Gastroesophageal sphincter (tissue), 3 donors: Measurements from ENCODE around the gene LAS1L.

Experiments used
- POLR2A ChIP-seq, 2 donors: fragments of 450-650 bp; IDR thresholded peaks; one replicate each; pipeline ENCODE4 v1.6.1; 2017; ENCODE audit warnings: antibody characterized with exemption in 2 of 2, mild to moderate bottlenecking in 2 of 2, moderate library complexity in 1 of 2
- TF ChIP-seq, protein P1 (sequence below), 4 experiments: fragments of 200-600 bp in 2 of 4; fragments of 450-650 bp in 2 of 4; sonication (generic) in 1 of 4; IDR thresholded peaks; one replicate each; pipeline ENCODE4 v1.5.1; 2017 to 2019; ENCODE audit warnings: antibody characterized with exemption in 4 of 4, mild to moderate bottlenecking in 2 of 4, moderate library complexity in 2 of 4

DNA sequence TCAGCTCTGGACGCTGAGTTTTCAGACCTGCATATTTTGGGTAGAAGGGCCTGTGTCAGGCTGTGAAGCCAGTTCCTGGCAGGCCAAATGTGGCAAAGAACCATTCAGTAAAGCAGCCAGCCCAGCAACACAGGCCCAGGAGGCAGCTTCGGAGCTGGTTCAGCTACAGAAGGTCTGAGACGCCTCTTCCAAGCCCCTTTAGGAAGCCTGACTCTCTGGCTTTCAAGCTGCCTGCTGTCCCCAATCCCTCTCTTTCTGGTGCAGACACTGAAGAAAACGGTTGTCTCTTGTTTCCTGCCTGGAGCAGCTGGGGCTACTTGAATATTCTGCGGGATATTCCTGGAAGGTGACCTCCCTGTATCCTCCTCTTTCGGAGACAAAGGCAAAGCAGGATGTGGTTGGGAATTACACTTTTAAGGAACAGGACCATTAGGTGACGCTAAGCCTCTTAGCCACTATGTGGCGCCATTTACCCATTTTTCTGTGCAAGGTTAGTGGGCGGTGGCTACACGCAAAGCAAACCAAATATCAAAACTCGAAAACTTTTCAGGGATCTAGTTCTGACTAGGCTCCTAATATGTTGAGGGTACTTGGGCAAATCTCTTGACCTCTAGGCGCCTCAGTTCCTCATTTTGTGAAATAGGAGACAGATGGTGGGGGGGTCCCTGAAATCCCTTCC is 47.2 kb upstream of the LAS1L start:
- no peak for TF ChIP-seq POLR2A (IDR thresholded peaks at IDR 0.05)
- TF ChIP-seq, protein P1, sequence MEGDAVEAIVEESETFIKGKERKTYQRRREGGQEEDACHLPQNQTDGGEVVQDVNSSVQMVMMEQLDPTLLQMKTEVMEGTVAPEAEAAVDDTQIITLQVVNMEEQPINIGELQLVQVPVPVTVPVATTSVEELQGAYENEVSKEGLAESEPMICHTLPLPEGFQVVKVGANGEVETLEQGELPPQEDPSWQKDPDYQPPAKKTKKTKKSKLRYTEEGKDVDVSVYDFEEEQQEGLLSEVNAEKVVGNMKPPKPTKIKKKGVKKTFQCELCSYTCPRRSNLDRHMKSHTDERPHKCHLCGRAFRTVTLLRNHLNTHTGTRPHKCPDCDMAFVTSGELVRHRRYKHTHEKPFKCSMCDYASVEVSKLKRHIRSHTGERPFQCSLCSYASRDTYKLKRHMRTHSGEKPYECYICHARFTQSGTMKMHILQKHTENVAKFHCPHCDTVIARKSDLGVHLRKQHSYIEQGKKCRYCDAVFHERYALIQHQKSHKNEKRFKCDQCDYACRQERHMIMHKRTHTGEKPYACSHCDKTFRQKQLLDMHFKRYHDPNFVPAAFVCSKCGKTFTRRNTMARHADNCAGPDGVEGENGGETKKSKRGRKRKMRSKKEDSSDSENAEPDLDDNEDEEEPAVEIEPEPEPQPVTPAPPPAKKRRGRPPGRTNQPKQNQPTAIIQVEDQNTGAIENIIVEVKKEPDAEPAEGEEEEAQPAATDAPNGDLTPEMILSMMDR (IDR thresholded peaks at IDR 0.05), result peak; percentile 61 to 84 (median 66)
